Mucosa of gallbladder (tissue), 1 donor: ENCODE measurements around the gene RBP7. TPM values are rescaled to one million over a fixed set of nuclear protein-coding genes. Genes with fewer than 3 reads are reported as not detected.
"Not testable (repeated sequence)": the region's sequence is repeated elsewhere in the genome, so short reads cannot be mapped to it uniquely, and the experiment has no call there.

Source experiments
- DNase-seq: peaks from one replicate; pipeline ENCODE4 v3.0.0-alpha.2; 2020; ENCODE audit warnings: low spot score
- total RNA-seq: library from RNA; stranded (reverse); gene quantifications from one replicate; pipeline ENCODE4 v1.2.1, GENCODE V29; 2021
- donor health status: DM: no; HTN: no; CAD: no.

RBP7 gene
- total RNA-seq, 1 donor from 2014 or later = 8.7 TPM

DNA sequence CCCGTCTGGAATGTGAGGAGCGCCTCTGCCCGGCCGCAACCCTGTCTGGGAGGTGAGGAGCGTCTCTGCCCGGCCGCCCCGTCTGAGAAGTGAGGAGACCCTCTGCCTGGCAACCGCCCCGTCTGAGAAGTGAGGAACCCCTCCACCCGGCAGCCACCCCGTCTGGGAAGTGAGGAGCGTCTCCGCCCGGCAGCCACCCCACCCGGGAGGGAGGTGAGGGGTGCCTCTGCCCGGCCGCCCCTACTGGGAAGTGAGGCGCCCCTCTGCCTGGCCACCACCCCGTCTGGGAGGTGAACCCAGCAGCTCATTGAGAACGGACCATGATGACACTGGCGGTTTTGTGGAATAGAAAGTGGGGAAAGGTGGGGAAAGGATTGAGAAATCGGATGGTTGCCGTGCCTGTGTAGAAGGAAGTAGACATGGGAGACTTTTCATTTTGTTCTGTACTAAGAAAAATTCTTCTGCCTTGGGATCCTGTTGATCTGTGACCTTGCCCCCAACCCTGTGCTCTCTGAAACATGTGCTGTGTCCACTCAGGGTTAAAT lies 32.0 kb downstream of the RBP7 start:
- not testable (repeated sequence) for DNase-seq

DNA sequence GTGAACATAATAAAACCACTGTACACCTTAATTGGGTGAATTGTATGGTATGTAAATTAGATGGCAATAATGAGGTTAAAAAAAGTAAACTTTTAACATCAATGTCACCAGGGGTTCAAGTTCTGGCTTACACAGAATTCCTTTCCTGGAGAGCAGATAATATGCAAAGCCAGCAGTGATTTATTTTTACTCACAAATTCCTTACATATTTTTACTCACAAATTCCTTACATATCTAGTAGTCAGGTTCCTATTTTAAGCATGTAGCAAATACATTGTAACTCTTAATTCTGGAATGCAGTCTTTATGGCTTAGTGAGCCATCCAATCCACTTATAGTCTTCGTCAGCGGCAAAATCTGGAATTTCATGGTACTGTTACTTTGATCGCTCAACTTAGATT lies 34.4 kb downstream of the RBP7 start:
- no peak for DNase-seq

DNA sequence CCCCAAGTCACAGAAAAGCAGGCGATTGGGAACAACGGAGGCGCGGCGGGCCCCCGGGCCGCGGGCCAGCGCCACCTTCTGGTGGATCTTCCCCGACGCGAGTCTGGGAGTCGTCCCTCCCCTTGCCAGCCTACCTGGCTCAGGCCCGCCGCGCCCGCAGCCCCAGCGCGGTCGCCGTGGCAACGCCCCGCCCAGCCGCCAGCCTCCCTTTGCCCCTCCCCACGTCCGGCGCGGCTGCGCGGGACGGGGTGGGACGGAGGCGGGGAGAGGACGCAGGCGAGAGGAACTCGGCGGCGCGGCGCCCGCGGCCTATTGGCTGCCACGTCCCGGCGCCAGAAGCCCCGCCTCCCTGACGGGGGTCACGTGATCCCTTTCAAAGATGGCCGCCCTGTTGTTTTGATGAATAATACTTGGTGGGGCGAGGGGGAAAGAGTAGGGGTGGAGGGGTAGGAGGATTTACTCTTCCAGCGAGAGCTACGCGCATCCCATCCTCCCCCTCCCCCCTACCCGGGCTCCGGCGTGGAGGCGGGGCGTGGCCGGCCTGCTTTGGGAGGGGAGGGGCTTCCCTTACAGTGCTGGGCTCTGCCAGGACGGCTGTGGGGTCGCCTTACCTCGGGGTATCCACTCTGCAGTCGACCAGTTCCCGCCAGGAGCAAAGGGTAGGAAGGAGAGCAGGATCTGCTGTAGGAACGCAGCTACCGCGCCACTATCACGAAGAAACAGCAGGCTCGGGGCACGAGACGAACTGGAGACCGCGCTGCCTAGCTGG lies 35.7 kb downstream of the RBP7 start, which contains the start of gene UBE4B:
TSS of gene UBE4B (plus strand) at position 369 of the 769 bp plus-strand sequence. CDS start 713 bp downstream, outside the sequence.
- DNase-seq = peak; percentile 98

DNA sequence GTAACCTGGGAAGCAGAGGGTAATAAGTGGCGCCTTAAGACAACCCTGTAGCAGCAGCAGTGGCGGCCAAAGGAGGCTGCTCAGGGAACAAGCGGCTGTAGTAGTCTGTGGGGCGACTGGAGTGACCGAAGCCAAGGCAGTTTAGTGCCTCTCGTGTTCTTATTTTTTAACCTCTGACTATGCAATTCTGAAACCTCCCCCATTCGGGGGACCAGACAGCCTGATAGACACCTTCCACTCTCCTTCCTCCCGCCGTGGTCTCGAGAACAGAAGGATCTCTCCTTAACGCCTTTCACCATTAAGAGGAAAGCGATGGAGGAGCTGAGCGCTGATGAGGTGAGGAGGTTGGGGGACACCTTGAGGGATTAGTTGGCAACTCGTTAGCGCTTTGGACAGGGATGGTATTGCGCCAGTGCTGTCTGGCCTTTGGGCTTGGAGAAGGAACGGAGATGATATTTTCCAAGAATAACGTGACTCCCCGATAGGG lies 36.4 kb downstream of the RBP7 start:
- DNase-seq = peak; percentile 10

DNA sequence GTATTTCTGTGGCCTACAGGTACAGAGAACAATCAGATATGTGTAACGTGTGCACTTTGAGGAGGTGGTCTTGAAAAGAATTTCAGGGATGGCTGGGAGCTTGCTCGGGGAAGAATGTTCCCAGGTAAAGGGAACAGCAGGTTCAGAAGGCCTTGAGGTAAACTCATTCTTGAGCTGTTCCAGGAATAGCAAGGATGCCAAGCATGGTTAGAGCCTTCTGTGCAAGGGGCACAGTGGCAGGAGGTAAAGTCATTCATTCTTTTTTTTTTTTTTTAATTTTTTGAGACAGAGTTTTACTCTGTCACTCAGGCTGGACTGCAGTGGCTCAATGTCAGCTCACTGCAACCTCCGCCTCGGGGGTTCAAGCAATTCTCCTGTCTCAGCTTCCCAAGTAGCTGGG lies 45.7 kb downstream of the RBP7 start:
- DNase-seq = no peak

DNA sequence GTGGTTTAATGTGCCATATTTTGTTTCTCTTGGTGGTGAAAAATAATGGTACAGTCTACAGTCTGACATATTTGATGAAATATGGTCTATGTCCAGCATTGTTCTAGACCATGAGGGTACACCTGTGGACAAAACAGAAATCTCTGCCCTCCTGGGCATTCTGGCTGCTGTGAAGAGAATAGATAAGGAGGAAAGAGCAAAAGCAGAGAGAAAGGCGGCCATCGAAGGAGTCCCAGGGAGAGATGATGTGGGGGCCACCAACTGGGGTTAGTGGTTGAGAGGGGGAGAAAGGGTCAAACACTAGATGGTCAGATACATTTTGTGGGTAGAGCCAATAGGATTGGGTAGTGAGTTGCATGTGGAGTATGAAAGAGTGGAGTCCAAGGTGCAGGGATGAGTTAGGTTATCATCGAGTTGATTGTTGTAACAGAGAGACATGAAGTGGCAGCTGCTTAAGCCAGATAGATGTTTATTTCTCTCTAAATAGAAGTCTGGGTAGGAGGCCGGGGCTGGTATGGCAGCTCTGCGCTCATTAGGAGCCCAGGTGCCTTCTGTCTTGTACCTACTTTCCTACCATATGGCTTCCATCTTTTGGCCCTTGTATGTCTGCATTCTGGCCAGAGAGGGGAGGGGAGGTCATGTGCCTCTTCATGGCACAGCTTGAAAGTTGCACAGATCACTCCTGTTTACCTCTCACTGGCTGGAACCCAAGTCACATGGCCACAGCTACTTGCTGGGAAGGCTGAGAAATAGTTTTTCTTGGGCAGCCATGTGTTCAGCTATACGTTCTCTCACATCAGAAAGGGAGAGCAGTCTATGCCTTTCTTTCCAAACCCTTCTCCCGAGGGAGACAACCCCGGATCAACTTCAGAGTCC lies 48.7 kb downstream of the RBP7 start:
- DNase-seq = peak; percentile 21

DNA sequence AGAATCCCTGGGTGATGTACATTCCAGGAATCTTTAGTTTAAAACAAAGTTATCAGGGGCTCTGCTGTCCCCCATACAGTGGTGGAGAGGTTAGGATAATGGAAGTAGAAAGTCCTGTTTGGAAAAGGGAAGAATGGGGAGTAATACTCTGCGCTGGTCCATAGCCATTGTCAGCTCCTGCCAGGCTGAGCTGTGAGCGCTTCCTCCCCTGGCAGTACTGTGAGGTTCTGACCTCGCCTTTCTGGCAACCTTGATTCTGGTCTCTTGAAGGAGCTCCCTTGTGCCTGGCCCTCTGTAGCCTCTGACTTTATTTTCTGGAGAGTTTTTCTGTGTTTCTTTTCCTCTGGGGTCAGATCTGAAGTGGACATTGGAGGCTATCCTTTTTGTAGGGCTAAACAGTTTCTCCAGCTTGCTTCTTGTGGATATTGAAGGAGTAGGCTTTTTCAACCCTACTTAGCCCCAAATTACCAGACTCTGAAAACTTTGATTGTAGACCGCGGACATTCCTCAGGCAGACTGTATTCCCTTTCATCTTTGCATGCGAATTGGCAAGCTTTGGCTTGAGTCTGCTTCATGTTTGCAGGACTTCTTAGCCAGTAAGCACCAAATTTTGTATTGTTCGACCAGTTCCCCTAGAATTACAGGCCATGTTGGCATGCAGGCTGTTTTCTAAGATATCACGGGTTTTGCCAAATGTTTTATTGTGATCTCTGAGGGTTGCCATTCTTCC lies 49.5 kb downstream of the RBP7 start:
- no peak for DNase-seq

DNA sequence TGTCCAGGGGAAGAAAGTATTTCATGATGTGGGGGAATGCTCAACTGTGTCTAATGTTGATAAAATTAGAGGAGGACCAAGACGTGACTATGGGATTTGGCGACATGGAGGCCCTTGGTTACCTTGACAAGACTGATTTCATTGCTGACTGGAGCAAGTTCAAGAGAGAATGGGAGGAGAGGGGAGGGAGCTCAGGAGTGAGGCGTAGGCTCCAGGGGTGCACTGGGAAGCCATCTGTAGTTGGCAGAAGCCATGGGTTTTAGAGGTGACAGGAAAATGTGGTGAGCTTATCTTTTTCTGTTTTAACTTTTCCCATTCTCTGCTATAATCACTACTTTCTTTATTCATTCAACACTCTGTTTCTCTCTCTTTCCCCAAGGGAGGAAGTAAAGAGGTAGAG lies 51.6 kb downstream of the RBP7 start:
- DNase-seq = no peak

DNA sequence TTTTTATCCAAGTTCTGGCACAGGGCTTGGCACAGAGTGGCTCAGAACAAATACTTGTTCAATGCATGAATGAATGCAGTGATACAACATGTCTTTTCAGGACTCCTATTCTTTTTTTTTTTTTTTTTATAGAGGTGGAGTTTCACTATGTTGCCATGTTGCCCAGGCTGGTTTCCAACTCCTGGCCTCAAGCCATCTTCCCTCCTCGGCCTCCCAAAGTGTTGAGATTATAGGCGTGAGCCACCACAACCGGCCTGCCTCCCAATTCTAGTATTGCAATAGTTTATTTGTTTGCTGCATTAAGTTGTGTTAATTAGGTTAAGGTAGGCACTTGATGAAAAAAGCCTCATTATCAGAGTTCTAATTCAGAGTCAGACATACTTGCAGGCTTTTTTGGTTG lies 53.6 kb downstream of the RBP7 start:
- no peak for DNase-seq

DNA sequence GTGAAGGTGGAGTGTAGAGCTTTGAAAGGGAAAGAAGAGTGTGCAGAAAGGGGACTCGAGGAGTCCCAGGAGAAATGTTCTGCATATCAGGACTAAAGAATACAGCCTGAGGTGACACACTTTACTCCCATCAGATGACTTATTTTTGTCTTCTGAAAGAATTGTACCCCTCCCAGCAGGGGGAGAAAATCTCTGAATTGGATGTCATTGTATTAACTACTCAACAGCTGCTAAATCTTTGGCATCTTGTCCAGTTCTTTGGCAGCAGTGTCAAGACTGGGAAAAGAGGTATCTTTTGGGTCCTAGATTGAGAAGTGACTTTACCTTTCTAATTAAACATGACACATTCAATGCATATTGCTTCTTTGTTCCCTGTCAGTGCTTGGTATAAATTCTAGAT lies 54.6 kb downstream of the RBP7 start:
- no peak for DNase-seq

DNA sequence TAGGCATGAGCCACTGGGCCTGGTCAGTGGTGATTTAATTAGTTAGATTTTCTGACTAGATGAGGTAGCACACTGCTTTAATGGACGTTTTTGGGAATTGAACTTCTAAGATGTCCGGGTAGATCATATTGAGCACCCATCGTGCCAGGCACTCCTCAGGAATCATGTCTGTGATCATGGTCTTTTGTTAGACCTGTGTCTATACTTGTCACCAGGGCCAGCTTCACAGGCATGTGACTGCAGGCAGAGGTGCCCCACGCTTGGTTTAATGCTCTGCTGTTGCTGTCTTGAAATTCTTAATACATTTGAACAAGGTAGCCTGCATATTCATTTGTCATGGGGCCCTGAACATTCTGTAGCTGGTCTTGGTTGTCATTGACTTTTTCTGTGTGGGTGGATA lies 55.3 kb downstream of the RBP7 start:
- DNase-seq = no peak

DNA sequence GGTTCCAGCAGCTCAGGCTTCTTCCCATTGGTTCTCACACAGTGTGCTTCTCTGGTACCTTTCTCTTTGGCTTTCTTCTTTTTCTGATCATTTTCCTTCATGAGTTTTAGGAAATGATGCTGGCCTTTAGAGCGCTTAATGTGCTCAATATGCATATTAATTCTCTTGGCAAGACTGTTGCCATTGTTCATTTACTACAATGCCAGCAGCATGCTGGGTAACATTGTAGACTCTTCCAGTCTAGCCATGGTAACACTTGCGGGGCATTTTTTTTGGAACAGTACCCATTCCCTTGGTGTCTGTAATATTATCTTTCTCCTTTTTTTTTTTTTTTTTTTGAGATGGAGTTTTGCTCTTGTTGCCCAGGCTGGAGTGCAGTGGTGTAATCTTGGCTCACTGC lies 57.4 kb downstream of the RBP7 start:
- no peak for DNase-seq

DNA sequence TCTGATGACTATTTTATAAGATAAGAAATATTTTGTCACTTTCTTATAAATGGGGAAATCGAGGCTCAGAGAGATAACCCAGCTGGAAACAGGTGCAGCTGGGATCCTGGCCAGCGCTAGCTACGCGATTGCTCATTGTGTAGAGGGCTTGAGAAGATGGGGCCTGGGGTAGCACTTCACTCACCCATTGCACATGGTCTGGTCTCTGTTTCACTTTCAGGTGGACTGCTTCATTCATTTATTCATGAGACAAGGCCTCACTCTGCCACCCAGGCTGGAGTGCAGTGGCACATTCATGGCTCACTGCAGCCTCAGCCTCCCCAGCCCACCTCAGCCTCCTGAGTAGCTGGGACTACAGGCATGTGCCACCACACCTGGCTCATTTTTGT lies 59.6 kb downstream of the RBP7 start:
- no peak for DNase-seq

DNA sequence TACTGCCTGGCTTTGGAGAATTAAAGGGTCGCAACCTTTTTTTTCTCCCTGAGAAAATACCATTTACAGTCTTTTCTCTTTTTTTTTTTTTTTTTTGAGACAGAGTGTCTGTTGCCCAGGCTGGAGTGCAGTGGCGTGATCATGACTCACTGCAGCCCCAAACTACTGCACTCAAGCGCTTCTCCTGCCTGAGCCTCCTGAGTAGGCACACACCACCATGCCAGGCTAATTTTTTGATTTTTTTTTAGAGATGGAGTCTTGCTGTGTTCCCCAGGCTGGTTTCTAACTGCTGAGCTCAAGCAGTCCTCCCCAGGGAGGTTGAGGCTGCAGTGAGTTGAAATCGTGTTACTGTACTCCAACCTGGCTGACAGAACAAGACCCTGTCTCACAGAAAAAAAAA lies 60.3 kb downstream of the RBP7 start:
- no peak for DNase-seq

DNA sequence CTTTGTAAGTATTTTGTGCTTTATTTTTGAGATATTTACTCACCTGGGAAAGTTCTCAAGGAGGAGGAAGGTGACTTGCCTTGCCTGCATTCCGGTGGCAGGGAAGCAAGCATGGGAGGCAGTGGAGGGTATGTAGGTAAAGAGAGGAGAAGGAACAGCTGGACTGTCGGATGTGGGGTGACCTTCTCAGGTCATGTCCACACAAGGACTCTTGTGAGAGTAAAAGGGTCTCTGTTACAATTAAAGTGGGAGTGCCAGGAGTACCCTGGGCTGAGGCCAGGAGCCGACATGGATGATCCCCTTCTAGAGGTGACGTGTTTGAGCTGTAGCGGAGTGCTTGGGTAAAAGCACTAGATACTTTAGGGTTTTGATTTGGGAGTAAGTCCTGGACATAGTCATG lies 60.8 kb downstream of the RBP7 start:
- DNase-seq = no peak

DNA sequence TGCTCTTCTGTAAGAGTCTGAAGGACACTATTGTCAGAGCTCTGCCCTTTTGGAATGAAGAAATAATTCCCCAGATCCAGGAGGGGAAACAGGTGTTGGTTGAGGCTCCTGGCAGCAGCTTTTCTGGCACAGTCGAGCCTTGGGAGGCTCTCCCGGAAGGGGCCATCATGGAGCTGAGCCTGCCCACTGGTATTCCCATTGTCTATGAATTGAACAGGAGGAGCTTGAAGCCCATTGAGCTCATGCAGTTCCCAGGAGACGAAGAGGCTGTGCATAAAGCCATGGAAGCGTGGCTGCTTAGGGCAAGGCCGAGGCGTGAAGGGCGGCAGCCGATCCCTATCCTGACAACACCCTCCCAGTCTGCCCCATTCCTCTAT lies 62.3 kb downstream of the RBP7 start:
- no peak for DNase-seq

DNA sequence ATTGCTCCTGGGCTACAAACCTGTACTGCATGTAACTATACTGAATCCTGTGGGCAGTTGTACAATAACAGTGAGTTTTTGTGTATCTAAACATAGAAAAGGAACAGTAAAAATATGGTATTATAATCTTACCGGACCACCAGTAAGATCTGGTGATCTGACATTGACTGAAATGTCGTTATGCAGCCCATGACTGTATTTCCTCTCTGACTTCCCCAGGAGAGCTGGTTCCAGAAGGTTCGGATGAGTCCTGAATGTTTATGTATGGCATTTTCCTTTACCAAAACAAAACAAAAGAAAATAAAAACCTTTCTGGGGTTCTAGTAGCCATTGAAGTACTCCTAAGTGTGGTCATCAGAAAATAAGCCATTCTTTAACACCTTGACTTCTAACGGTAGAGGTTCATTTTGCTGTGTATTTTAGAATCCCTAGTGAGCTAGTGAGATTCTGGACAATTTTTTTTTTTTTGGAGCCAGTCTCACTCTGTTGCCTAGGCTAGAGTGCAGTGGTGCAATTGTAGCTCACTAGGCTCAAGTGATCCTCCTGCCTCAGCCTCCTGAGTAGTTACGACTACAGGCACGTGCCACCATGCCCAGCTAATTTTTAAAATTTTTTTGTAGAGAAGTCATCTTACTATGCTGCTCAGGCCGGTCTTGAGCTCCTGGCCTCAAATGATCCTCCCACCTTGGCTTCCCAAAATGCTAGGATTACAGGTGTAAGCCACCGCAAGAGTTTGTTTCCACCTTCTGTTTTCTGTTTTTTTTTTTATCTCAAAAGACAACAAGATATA lies 63.5 kb downstream of the RBP7 start:
- DNase-seq = no peak

DNA sequence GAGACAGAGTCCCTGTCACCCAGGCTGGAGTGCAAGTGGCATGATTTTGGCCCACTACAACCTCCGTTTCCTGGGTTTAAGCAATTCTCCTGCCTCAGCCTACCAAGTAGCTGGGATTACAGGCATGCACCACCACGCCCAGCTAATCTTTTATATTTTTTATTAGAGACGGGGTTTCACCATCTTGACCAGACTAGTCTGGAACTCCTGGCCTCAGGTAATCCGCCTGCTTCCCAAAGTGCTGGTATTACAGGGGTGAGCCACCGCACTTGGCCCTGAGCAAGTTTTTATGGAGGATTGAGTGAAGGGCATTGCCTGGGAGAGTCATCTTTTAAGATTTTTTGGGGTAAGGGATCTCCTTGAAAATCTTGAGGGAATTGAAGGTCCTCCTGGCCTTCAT lies 64.2 kb downstream of the RBP7 start:
- no peak for DNase-seq

DNA sequence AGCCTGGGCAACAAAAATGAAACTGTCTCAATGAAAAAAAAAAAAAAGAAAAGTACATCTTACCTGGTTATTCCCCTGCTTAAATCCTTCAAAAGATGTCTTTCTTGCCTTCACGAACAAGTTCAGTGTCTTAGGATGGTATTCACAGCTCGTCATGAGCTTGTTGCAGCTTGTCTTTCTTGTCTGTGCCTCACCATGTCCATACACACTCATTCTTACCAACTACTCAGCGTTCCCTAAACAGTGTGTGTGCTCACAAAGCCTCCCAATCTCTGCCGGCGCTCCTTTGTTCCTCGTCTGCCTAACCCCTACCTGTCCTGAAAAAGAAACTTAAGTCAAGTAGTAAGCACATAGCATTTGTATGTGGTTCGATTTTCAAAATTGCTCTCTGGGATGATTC lies 66.8 kb downstream of the RBP7 start:
- no peak for DNase-seq

DNA sequence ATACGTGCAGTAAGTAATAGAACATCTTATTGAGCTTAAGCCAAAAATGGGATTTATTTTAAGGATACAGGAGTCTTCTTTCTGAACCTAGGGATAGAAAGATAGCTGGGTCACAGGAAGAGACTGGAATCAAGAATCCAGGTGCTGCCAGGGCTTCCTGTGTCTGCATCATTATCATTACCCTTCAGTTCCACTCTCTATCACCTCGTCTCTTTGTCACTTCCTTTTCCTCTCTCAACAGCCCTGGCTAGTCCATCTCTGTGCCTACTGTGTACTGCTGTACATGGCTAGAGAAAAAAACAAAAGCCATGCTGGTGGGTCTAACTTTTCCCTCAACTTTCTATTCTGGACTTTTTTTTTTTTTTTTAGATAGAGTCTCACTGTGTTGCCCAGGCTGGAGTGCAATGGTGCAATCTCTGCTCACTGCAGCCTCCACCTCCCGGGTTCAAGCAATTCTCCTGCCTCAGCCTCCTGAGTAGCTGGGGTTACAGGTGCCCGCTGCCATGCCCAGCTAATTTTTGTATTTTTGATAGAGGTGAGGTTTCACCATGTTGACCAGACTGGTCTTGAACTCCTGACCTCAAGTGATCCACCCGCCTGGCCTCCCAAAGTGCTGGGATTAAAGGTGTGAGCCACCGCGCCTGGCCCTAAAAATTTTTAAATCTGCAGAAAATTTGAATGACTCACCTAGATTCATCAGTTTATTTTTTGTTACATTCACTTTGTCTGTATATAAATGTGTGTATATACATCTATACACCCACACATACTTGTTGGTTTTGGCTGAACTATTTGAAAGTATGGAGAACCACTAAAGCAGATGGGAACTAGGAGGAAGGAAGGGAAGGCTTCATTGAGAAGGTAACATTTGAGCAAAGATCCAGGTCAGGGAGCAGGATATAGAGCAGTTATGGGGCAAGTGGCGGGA lies 67.7 kb downstream of the RBP7 start:
- DNase-seq = no peak
